Epithelial cell of proximal tubule (primary cell): ENCODE results near the gene PTPRT. TPM values are rescaled to one million over a fixed set of nuclear protein-coding genes. Genes with fewer than 3 reads are reported as not detected.

Source experiments
- DNase-seq: peaks from one replicate; pipeline ENCODE4 v3.0.0-alpha.2; 2011; ENCODE audit warnings: low read depth
- H3K4me3 ChIP-seq: 2 replicates; pipeline ENCODE4 v1.5.1; 2011; ENCODE audit warnings: low read depth, mild to moderate bottlenecking, low read length
- total RNA-seq: library from RNA; depleted of rRNA; stranded (reverse); fragments of >200 nt; gene quantifications from 2 replicates; pipeline ENCODE4 v1.2.3, GENCODE V29; 2015
- TF ChIP-seq, protein P1 (sequence below): conservative IDR thresholded peaks from 2 replicates; pipeline ENCODE4 v1.5.1; 2012; ENCODE audit warnings: low read depth, mild to moderate bottlenecking, low read length

Gene PTPRT
- total RNA-seq, 1 donor from 2014 or later, result not detected

- TF ChIP-seq, protein P1, sequence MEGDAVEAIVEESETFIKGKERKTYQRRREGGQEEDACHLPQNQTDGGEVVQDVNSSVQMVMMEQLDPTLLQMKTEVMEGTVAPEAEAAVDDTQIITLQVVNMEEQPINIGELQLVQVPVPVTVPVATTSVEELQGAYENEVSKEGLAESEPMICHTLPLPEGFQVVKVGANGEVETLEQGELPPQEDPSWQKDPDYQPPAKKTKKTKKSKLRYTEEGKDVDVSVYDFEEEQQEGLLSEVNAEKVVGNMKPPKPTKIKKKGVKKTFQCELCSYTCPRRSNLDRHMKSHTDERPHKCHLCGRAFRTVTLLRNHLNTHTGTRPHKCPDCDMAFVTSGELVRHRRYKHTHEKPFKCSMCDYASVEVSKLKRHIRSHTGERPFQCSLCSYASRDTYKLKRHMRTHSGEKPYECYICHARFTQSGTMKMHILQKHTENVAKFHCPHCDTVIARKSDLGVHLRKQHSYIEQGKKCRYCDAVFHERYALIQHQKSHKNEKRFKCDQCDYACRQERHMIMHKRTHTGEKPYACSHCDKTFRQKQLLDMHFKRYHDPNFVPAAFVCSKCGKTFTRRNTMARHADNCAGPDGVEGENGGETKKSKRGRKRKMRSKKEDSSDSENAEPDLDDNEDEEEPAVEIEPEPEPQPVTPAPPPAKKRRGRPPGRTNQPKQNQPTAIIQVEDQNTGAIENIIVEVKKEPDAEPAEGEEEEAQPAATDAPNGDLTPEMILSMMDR, result no peak
- H3K4me3 ChIP-seq, result no peak overlapping the region
Observed at GRCh38 chr20:42752620-42753019, 437.1 kb downstream of the PTPRT start.

DNA sequence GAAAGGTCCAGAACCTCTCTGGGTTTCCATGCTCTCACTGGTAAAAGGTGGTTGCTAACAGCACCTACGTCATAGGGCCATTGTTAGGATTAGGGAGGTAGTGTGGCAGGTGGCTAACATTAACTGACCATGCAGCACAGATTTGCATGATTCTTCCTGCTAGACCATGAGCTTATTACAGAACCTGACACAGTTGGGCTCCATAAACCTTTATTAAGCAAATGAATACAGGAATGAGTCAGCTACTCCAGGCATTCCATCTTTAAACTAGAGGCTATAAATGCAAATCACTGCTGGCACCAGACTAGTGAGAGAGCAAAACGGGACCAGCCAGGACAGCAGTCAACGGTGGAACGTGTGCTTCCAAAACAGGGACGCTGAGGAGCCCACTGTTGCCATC, 440.1 kb downstream of the PTPRT start:
- no peak overlapping the region for H3K4me3 ChIP-seq
- no peak for DNase-seq
- TF ChIP-seq, protein P1, result no peak

More at GRCh38 chr20:42752620-42753019, 437.1 kb downstream of the PTPRT start:
- no peak for DNase-seq

DNA sequence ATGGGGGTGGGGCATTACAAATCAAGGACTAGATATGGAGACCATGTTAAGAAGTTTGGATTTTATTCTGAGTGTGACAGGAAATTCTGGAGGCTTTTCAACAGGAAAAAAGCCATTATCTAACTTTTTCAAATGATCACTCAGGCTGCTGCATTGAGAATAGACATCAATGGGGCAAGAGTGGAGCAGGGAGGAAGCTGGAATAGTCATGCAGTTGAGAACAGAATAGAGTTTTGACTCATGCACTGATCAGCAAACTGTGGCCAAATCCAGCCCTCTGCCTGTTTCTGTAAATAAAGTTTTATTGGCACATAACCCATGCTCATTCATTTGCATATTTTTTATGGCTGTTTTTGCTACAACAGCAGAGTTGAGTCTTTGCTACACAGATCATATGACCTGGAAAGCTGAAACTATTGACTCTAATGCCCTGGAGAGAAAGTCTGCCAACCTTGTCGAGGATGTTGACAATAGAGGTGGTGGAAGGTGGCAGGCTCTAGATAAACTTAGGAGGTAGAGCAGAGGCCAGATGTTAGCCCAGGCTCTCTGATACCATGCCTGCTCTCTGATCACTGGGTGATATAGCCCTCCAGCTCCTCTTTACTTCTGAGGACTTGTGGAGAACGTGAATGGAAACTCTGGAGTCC, 441.8 kb downstream of the PTPRT start:
- TF ChIP-seq, protein P1, result no peak
- no peak for DNase-seq
- H3K4me3 ChIP-seq, result no peak overlapping the region

DNA sequence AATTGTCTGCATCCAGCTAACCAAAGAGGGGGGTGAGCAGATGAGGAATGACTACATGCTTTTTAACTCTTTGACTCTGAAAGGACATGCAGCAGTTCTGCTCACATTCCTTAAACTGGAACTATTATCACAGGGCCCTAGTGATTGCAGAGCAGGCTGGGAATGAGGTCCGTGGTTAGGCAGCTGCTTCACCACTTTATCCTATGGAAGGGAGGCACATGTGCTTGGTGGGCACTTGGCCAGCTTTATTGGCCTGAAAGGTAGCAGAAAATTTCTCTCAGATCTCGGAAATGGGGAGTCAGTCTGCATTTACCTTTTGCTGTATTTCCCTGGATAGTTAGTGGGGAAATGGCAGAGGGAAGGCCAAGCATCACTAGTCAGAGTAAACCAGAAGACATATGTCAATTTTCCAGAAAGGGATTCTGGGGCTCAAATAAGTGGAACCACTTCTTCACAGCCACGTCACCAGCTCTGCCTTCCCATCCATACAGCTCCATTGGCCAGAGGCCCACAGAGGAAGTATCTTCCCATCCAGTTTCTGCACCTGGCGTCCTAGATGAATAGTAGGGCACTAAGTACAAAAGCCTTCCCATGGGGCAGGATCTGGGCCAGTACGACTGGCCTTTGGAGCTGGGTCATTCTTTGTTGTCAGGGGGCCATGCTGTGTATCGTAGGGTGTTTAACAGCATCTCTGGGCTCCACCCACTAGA, 444.8 kb downstream of the PTPRT start:
- no peak for DNase-seq
- TF ChIP-seq, protein P1, result no peak

GRCh38 chr20:42742926-42743325, 446.8 kb downstream of the PTPRT start:
- H3K4me3 ChIP-seq, result no peak overlapping the region
- TF ChIP-seq, protein P1, result no peak
- DNase-seq, result no peak

More for the DNA sequence above, 444.8 kb downstream of the PTPRT start:
- H3K4me3 ChIP-seq, result no peak overlapping the region

GRCh38 chr20:42741906-42742305, 447.8 kb downstream of the PTPRT start:
- no peak for DNase-seq
- H3K4me3 ChIP-seq, result no peak overlapping the region
- TF ChIP-seq, protein P1, result no peak
